ENCODE results near the gene KANTR. TPM values are rescaled to one million over a fixed set of nuclear protein-coding genes. Genes with fewer than 3 reads are reported as not detected.
"Not testable (repeated sequence)": the region's sequence is repeated elsewhere in the genome, so short reads cannot be mapped to it uniquely, and the experiment has no call there.

Gene KANTR
- total and polyA plus RNA-seq, 2 donors (not counting 3 experiments of a cell fraction or from before 2014, with no cell fraction given), result 3.1 to 9.8 TPM

DNA sequence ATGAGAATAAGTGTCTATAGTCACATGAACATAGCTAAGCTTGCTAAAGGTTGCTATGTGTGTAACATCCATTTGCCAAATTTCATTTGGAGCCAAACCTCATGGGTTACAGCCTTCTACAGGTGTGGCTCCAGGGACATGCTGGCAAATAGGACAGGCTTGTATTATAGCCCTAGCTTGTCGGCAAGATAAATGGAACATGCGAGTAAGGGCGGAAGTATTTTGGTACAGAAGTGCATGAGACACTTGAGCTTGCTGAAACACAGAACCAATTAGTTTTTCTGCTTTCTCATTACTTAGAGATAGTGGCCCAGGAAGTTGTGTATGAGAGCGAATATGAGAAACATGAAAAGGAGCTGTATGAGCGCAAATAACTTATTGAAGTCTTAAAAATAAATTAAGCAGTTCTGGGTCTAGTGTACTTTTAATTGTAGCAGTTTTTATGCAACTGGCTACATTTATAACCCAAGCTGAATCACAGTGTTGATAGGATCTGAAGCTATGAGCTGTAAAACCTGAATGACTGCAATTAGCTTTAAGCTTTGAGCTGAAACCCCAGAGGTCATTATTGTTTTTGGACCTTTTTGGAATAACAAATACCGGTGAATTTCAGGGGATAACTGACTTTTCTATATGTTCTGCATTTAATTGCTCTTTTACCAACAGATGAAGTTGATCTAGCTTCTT is 66.5 kb downstream of the KANTR start:
- H3K27ac ChIP-seq (ENCODE audit: insufficient read depth, low read depth, low read length), result no peak overlapping the region
- ChIA-PET POLR2A (no interaction called here), CTCF (no interaction called here)
- dilution Hi-C loops (cut with MboI; ENCODE audit: extremely low pct_ligation_motif_present, low sequenced_read_pairs) (no loop called here), intact Hi-C loops (cut with micrococcal nuclease) (no loop called here)
- FAIRE-seq, result no peak
- no peak overlapping the region for H2AFZ ChIP-seq (ENCODE audit: low read depth, low read length)
- no peaks in the 10 kb centered on the region for H3K4me1 ChIP-seq (ENCODE audit: control insufficient read depth, extremely low read depth, insufficient read depth, low read length)
- no peak overlapping the region for H3K4me3 ChIP-seq (replicated peaks in 1 of 3; ENCODE audit: insufficient read depth in 1 of 3, low read depth in 1 of 3, low read length in 3 of 3)
- H3K9me1 ChIP-seq (replicated peaks; ENCODE audit: control insufficient read depth, extremely low read depth, insufficient read depth, low read length), result no peaks in the 10 kb centered on the region
- no peaks in the 10 kb centered on the region for H3K79me2 ChIP-seq (ENCODE audit: control insufficient read depth, insufficient read depth, low read length)
- no peak for DNase-seq (ENCODE audit: low read depth, low spot score)
- H3K36me3 ChIP-seq (ENCODE audit: control insufficient read depth in 2 of 2, extremely low read depth in 1 of 2, insufficient read depth in 2 of 2, low read length in 2 of 2), result no peaks in the 10 kb centered on the region
- no peaks in the 10 kb centered on the region for H4K20me1 ChIP-seq (replicated peaks; ENCODE audit: control insufficient read depth, extremely low read depth, insufficient read depth, low read length)
- H3K9me3 ChIP-seq (replicated peaks; ENCODE audit: control insufficient read depth, insufficient read depth, low read length), result no peaks in the 10 kb centered on the region
- H3K9ac ChIP-seq (replicated peaks; ENCODE audit: extremely low read depth, insufficient read depth, low read length), result no peak overlapping the region
- TF ChIP-seq FOS (IDR thresholded peaks at IDR 0.05; ENCODE audit: borderline replicate concordance, insufficient read depth, low read length), result no peak
- H3K27me3 ChIP-seq (ENCODE audit: control insufficient read depth in 2 of 2, insufficient read depth in 2 of 2, low read length in 2 of 2), result no peaks in the 10 kb centered on the region
- no TSS peak for BruUV-seq (replicated peaks)
- H3K4me2 ChIP-seq (ENCODE audit: insufficient read depth, low read length), result no peak overlapping the region

DNA sequence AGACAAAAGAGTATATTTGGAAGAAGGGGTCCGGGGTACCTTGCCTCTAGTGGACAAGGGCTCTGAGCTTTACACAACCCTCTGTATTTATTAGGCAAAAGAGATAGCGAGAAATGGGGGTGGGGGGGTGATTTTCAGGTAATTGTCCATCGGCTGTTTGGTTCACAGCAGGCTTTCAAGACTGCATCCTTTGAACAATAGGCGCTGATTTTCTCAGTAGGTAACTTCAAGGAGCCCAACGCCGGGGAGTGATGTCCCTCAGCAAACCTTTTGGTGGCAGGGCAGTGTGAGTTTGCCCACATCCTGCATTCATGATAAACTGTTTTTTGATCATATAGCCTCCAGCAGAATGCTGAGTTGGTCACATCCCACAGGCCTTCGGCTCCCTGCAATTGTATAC is 69.5 kb downstream of the KANTR start:
- ChIA-PET POLR2A (no interaction called here), CTCF (no interaction called here)
- Histone ChIP-seq H3K4me1 (ENCODE audit: control insufficient read depth, extremely low read depth, insufficient read depth, low read length) (no peaks in the 10 kb centered on the region), H2AFZ (ENCODE audit: low read depth, low read length) (no peak overlapping the region), H3K4me2 (ENCODE audit: insufficient read depth, low read length) (no peak overlapping the region), H3K27ac (ENCODE audit: insufficient read depth, low read depth, low read length) (no peak overlapping the region), H3K36me3 (ENCODE audit: control insufficient read depth in 2 of 2, extremely low read depth in 1 of 2, insufficient read depth in 2 of 2, low read length in 2 of 2) (no peaks in the 10 kb centered on the region), H3K9ac (replicated peaks; ENCODE audit: extremely low read depth, insufficient read depth, low read length) (no peak overlapping the region), H4K20me1 (replicated peaks; ENCODE audit: control insufficient read depth, extremely low read depth, insufficient read depth, low read length) (no peaks in the 10 kb centered on the region), H3K79me2 (ENCODE audit: control insufficient read depth, insufficient read depth, low read length) (no peaks in the 10 kb centered on the region), H3K27me3 (ENCODE audit: control insufficient read depth in 2 of 2, insufficient read depth in 2 of 2, low read length in 2 of 2) (no peaks in the 10 kb centered on the region), H3K4me3 (replicated peaks in 1 of 3; ENCODE audit: insufficient read depth in 1 of 3, low read depth in 1 of 3, low read length in 3 of 3) (no peak overlapping the region), H3K9me1 (replicated peaks; ENCODE audit: control insufficient read depth, extremely low read depth, insufficient read depth, low read length) (no peaks in the 10 kb centered on the region), H3K9me3 (replicated peaks; ENCODE audit: control insufficient read depth, insufficient read depth, low read length) (no peaks in the 10 kb centered on the region)
- dilution Hi-C loops (cut with MboI; ENCODE audit: extremely low pct_ligation_motif_present, low sequenced_read_pairs) (no loop called here), intact Hi-C loops (cut with micrococcal nuclease) (no loop called here)
- DNase-seq (ENCODE audit: low read depth, low spot score) (no peak), FAIRE-seq (no peak)
- TF ChIP-seq MYC (IDR thresholded peaks at IDR 0.05; ENCODE audit: low read depth, low read length), result no peak
- no peak for TF ChIP-seq FOS (IDR thresholded peaks at IDR 0.05; ENCODE audit: borderline replicate concordance, insufficient read depth, low read length)
- no peak for TF ChIP-seq MAX (IDR thresholded peaks at IDR 0.05; ENCODE audit: insufficient read depth, insufficient read length)
- TF ChIP-seq POLR2AphosphoS5 (IDR thresholded peaks at IDR 0.05; ENCODE audit: insufficient read depth, low read depth, low read length), result no peak
- no peak for TF ChIP-seq POLR2A (IDR thresholded peaks at IDR 0.05; ENCODE audit: low read depth, low read length)
- no peak for TF ChIP-seq GATA2 (IDR thresholded peaks at IDR 0.05; ENCODE audit: insufficient read depth, insufficient read length, low read depth, low read length)
- TF ChIP-seq JUN (IDR thresholded peaks at IDR 0.05; ENCODE audit: borderline replicate concordance, insufficient read depth, insufficient read length, low read depth), result no peak
- no peak for TF ChIP-seq CTCF (IDR thresholded peaks at IDR 0.05; ENCODE audit: extremely low read depth in 1 of 2, insufficient read depth in 1 of 2, low read depth in 1 of 2, low read length in 2 of 2)
- no peak for TF ChIP-seq EZH2 (IDR thresholded peaks at IDR 0.05; ENCODE audit: borderline replicate concordance, low read depth, low read length, severe bottlenecking)
- BruUV-seq (replicated peaks), result no TSS peak

GRCh38 chrX:53164566-53164965 is 70.6 kb downstream of the KANTR start:
- H3K4me2 ChIP-seq (ENCODE audit: insufficient read depth, low read length); H3K9me1 ChIP-seq (replicated peaks; ENCODE audit: control insufficient read depth, extremely low read depth, insufficient read depth, low read length); H3K9ac ChIP-seq (replicated peaks; ENCODE audit: extremely low read depth, insufficient read depth, low read length); H3K27ac ChIP-seq (ENCODE audit: insufficient read depth, low read depth, low read length); FAIRE-seq; BruUV-seq (replicated peaks); H3K4me3 ChIP-seq (replicated peaks in 1 of 3; ENCODE audit: insufficient read depth in 1 of 3, low read depth in 1 of 3, low read length in 3 of 3); H3K36me3 ChIP-seq (ENCODE audit: control insufficient read depth in 2 of 2, extremely low read depth in 1 of 2, insufficient read depth in 2 of 2, low read length in 2 of 2); H3K27me3 ChIP-seq (ENCODE audit: control insufficient read depth in 2 of 2, insufficient read depth in 2 of 2, low read length in 2 of 2); H3K9me3 ChIP-seq (replicated peaks; ENCODE audit: control insufficient read depth, insufficient read depth, low read length); H2AFZ ChIP-seq (ENCODE audit: low read depth, low read length); H3K4me1 ChIP-seq (ENCODE audit: control insufficient read depth, extremely low read depth, insufficient read depth, low read length); CTCF ChIA-PET; H3K79me2 ChIP-seq (ENCODE audit: control insufficient read depth, insufficient read depth, low read length); DNase-seq (ENCODE audit: low read depth, low spot score); H4K20me1 ChIP-seq (replicated peaks; ENCODE audit: control insufficient read depth, extremely low read depth, insufficient read depth, low read length); POLR2A ChIA-PET; intact Hi-C loops (cut with micrococcal nuclease); dilution Hi-C loops (cut with MboI; ENCODE audit: extremely low pct_ligation_motif_present, low sequenced_read_pairs): not testable (repeated sequence)
